ENCODE results near the gene FAM111A. TPM values are rescaled to one million over a fixed set of nuclear protein-coding genes. Genes with fewer than 3 reads are reported as not detected.

Gene FAM111A
- total and polyA plus RNA-seq, 9 of the 15 experiments (the other 6 are each of a cell fraction or from before 2014, with no cell fraction given): 14.8 to 30.6 (median 20.1) TPM

- Histone ChIP-seq H3K27ac (ENCODE audit: extremely low read depth, low read depth, low read length) (no peak overlapping the region), H3K36me3 (ENCODE audit: control insufficient read depth, insufficient read depth, low read length) (no peaks in the 10 kb centered on the region), H3K4me2 (ENCODE audit: insufficient read depth, low read length) (peak overlapping the region; percentile 91), H3K79me2 (ENCODE audit: control insufficient read depth, insufficient read depth, low read length) (peaks cover 7% of the 10 kb centered on the region; the same call in 1 of the 3 replicates), H3K4me1 (replicated peaks in 1 of 2; ENCODE audit: control insufficient read depth in 2 of 2, insufficient read depth in 2 of 2, low read length in 2 of 2) (peaks cover 14 to 22% of the 10 kb centered on the region in 2 experiments), H3K9me3 (replicated peaks; ENCODE audit: control insufficient read depth, insufficient read depth, low read depth, low read length) (no peaks in the 10 kb centered on the region), H3K9me1 (ENCODE audit: control insufficient read depth, insufficient read depth, low read length) (no peaks in the 10 kb centered on the region), H3K4me3 (peak overlapping the region; percentile 74), H3K9ac (ENCODE audit: insufficient read depth in 1 of 2, low read depth in 2 of 2, low read length in 2 of 2) (peak overlapping the region in 1 of 2 experiments; percentile 69; a peak in 2 of 4 replicates), H2AFZ (ENCODE audit: low read depth, low read length) (peak overlapping the region; percentile 97), H4K20me1 (replicated peaks; ENCODE audit: control insufficient read depth, insufficient read depth, low read length) (no peaks in the 10 kb centered on the region), H3K27me3 (ENCODE audit: control insufficient read depth in 2 of 2, insufficient read depth in 2 of 2, low read length in 2 of 2) (no peaks in the 10 kb centered on the region)
- ChIA-PET POLR2A (interaction anchor here (0.6 kb wide), 1 partner anchor 312 kb away, joined by 5 read pairs; no protein-coding TSS in a partner anchor), CTCF (ENCODE audit: low intra/inter-chr PET ratio) (interaction anchor here (0.6 kb wide), 1 partner anchor 1835 kb away, joined by 3 read pairs; no protein-coding TSS in a partner anchor)
- intact Hi-C loops (cut with micrococcal nuclease) (loop anchor here (10.0 kb wide), 2 partner anchors 367 to 567 kb away; partner anchors contain the start of genes LPXN and ZFP91), in situ Hi-C loops (cut with MboI) (loop anchor here (25.0 kb wide), 1 partner anchor 505 kb away; no protein-coding TSS in a partner anchor)
- ATAC-seq (no peak), FAIRE-seq (no peak), DNase-seq (ENCODE audit: extremely low read depth in 1 of 4, low spot score in 3 of 4) (no peak)
- TSS peak; percentile 45 for BruUV-seq (replicated peaks)
- WGBS (ENCODE audit: insufficient coverage, low coverage, missing lambda C conversion rate): 4% methylated on average over 3 of the region's 3 CpGs
- TF ChIP-seq ZBTB40 (IDR thresholded peaks at IDR 0.05): no peak
- TF ChIP-seq ZBTB40 (CRISPR knock-in tag; IDR thresholded peaks at IDR 0.05): no peak
- no peak for TF ChIP-seq BRCA1 (IDR thresholded peaks at IDR 0.05)
- no peak for TF ChIP-seq BRCA1 (CRISPR knock-in tag; IDR thresholded peaks at IDR 0.05)
- peak; percentile 68; the same call in 1 of the 2 replicates for TF ChIP-seq LARP7 (IDR thresholded peaks at IDR 0.05)
- TF ChIP-seq NONO (IDR thresholded peaks at IDR 0.05; ENCODE audit: low read depth in 2 of 2, low read length in 1 of 2): no peak
- TF ChIP-seq ZNF830 (CRISPR knock-in tag; IDR thresholded peaks at IDR 0.05): no peak
- no peak for TF ChIP-seq BMI1 (IDR thresholded peaks at IDR 0.05; ENCODE audit: low read length)
- TF ChIP-seq BCL6 (CRISPR knock-in tag; IDR thresholded peaks at IDR 0.05): no peak
- TF ChIP-seq ZC3H11A (IDR thresholded peaks at IDR 0.05; ENCODE audit: low read depth, low read length): no peak
- TF ChIP-seq CHD2 (IDR thresholded peaks at IDR 0.05; ENCODE audit: low read depth, low read length): no peak
- TF ChIP-seq ZNF512 (tag; IDR thresholded peaks at IDR 0.05): peak; percentile 99
- TF ChIP-seq LEF1 (IDR thresholded peaks at IDR 0.05): no peak
Observed at GRCh38 chr11:59141673-59142460, 789 bp upstream of the FAM111A start.
